Fibroblast of mammary gland (primary cell): ENCODE measurements around the gene GASK1B.
A peak's percentile ranks its signal among the peaks of the same experiment; 100 is the strongest.

Experiments
- DNase-seq: peaks from one replicate; pipeline ENCODE4 v3.0.0-alpha.2; 2010; ENCODE audit warnings: low read depth
- H3K4me3 ChIP-seq: 2 replicates; pipeline ENCODE4 v1.5.1; 2011; ENCODE audit warnings: low read depth, mild to moderate bottlenecking, low read length, moderate library complexity; ENCODE audit not compliant: control insufficient read depth
- TF ChIP-seq, protein P1 (sequence below): conservative IDR thresholded peaks from 2 replicates; pipeline ENCODE4 v1.5.1; 2011; ENCODE audit warnings: low read depth, low read length, inconsistent platforms; ENCODE audit not compliant: control insufficient read depth, insufficient read depth

The GASK1B gene

GRCh38 chr4:158155656-158156356, 17.0 kb downstream of the GASK1B start:
- TF ChIP-seq, protein P1, sequence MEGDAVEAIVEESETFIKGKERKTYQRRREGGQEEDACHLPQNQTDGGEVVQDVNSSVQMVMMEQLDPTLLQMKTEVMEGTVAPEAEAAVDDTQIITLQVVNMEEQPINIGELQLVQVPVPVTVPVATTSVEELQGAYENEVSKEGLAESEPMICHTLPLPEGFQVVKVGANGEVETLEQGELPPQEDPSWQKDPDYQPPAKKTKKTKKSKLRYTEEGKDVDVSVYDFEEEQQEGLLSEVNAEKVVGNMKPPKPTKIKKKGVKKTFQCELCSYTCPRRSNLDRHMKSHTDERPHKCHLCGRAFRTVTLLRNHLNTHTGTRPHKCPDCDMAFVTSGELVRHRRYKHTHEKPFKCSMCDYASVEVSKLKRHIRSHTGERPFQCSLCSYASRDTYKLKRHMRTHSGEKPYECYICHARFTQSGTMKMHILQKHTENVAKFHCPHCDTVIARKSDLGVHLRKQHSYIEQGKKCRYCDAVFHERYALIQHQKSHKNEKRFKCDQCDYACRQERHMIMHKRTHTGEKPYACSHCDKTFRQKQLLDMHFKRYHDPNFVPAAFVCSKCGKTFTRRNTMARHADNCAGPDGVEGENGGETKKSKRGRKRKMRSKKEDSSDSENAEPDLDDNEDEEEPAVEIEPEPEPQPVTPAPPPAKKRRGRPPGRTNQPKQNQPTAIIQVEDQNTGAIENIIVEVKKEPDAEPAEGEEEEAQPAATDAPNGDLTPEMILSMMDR, result no peak
- DNase-seq, result no peak

GRCh38 chr4:158147151-158147550, 25.7 kb downstream of the GASK1B start:
- H3K4me3 ChIP-seq, result no peak overlapping the region
- no peak for DNase-seq
- TF ChIP-seq, protein P1, result no peak

More at GRCh38 chr4:158155656-158156356, 17.0 kb downstream of the GASK1B start:
- no peak overlapping the region for H3K4me3 ChIP-seq

GRCh38 chr4:158146736-158147135, 26.1 kb downstream of the GASK1B start:
- DNase-seq, result no peak
- no peak overlapping the region for H3K4me3 ChIP-seq
- TF ChIP-seq, protein P1, result no peak

GRCh38 chr4:158139086-158139485, 33.7 kb downstream of the GASK1B start:
- DNase-seq, result no peak
- no peak overlapping the region for H3K4me3 ChIP-seq
- TF ChIP-seq, protein P1, result no peak

DNA sequence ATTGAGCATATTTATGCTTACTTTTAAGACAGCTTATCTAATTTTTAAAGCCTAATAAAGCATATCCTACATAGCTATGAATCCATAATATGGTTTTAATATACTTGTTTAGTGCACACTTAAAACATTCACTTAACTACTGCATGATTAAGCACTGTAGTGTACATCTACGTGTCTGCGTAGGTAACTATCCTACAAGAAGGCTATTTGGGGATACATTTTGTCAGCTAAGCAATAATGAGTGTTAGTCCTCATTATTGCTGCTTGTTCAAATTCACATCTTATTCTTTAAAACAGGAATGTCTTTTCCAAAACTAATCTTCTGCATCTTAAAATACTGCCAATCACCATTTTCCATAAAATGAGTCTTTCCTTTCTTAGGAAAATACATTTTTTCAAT, 38.6 kb downstream of the GASK1B start:
- no peak overlapping the region for H3K4me3 ChIP-seq
- TF ChIP-seq, protein P1, result no peak

GRCh38 chr4:158133551-158133950, 39.3 kb downstream of the GASK1B start:
- no peak overlapping the region for H3K4me3 ChIP-seq
- peak; percentile 18 for DNase-seq
- TF ChIP-seq, protein P1, result no peak

More for the DNA sequence above, 38.6 kb downstream of the GASK1B start:
- no peak for DNase-seq
